Endothelial cell (in vitro differentiated cells): ENCODE results near the gene GAS7. TPM values are rescaled to one million over a fixed set of nuclear protein-coding genes. Genes with fewer than 3 reads are reported as not detected.

Source experiments
- DNase-seq: peaks from one replicate; pipeline ENCODE4 v3.0.0; 2021; ENCODE audit warnings: low spot score
- H3K27ac Mint-ChIP-seq: one replicate; pipeline ENCODE4 v1.8.0; 2021; ENCODE audit warnings: mixed read lengths, inconsistent platforms; ENCODE audit not compliant: unreplicated experiment
- H3K27me3 Mint-ChIP-seq: one replicate; pipeline ENCODE4 v1.8.0; 2021; ENCODE audit warnings: mild to moderate bottlenecking, moderate library complexity, mixed read lengths, inconsistent platforms; ENCODE audit not compliant: unreplicated experiment
- H3K36me3 Mint-ChIP-seq: one replicate; pipeline ENCODE4 v1.8.0; 2021; ENCODE audit warnings: mild to moderate bottlenecking, low read depth, mixed read lengths, inconsistent platforms; ENCODE audit not compliant: unreplicated experiment
- H3K4me1 Mint-ChIP-seq: one replicate; pipeline ENCODE4 v1.8.0; 2021; ENCODE audit warnings: mild to moderate bottlenecking, mixed read lengths, inconsistent platforms; ENCODE audit not compliant: unreplicated experiment
- H3K4me3 Mint-ChIP-seq: one replicate; pipeline ENCODE4 v1.8.0; 2021; ENCODE audit warnings: mild to moderate bottlenecking, mixed read lengths, inconsistent platforms; ENCODE audit not compliant: unreplicated experiment
- H3K9me3 Mint-ChIP-seq: one replicate; pipeline ENCODE4 v1.8.0; 2021; ENCODE audit warnings: mixed read lengths, inconsistent platforms; ENCODE audit not compliant: unreplicated experiment
- CTCF ChIP-seq: fragments of 200-600 bp; sonication (generic); IDR thresholded peaks from one replicate; pipeline ENCODE4 v1.5.0; 2021; ENCODE audit warnings: antibody characterized with exemption; ENCODE audit not compliant: unreplicated experiment
- total RNA-seq: library from RNA; stranded (reverse); fragmentation: NEBNext Ultra II Directional; extraction: Animal tissue kit (Norgen Biotek cat#: 25700); gene quantifications from one replicate; pipeline ENCODE4 v1.2.1, GENCODE V29; 2021; ENCODE audit not compliant: unreplicated experiment

The GAS7 gene
- total RNA-seq, 1 donor from 2014 or later, result 7.0 TPM

- Mint-ChIP-seq H3K4me3 (no peak overlapping the region), H3K27me3 (peaks cover 4% of the 10 kb centered on the region), H3K27ac (no peak overlapping the region), H3K9me3 (no peaks in the 10 kb centered on the region), H3K36me3 (no peaks in the 10 kb centered on the region), H3K4me1 (peaks cover 12% of the 10 kb centered on the region)
- DNase-seq, result no peak
- TF ChIP-seq CTCF, result no peak
Measured at GRCh38 chr17:10091046-10091445, 107.4 kb downstream of the GAS7 start.

- peaks cover 17% of the 10 kb centered on the region for H3K4me1 Mint-ChIP-seq
- DNase-seq, result no peak
- H3K9me3 Mint-ChIP-seq, result no peaks in the 10 kb centered on the region
- no peak overlapping the region for H3K4me3 Mint-ChIP-seq
- H3K36me3 Mint-ChIP-seq, result no peaks in the 10 kb centered on the region
- H3K27me3 Mint-ChIP-seq, result peaks cover 2% of the 10 kb centered on the region
- no peak overlapping the region for H3K27ac Mint-ChIP-seq
- TF ChIP-seq CTCF, result no peak
Measured at GRCh38 chr17:10089196-10089804, 109.1 kb downstream of the GAS7 start.

GRCh38 chr17:10088444-10088843, 110.0 kb downstream of the GAS7 start:
- H3K4me1 Mint-ChIP-seq, result peaks cover 17% of the 10 kb centered on the region
- peaks cover 3% of the 10 kb centered on the region for H3K9me3 Mint-ChIP-seq
- DNase-seq, result no peak
- no peaks in the 10 kb centered on the region for H3K36me3 Mint-ChIP-seq
- H3K4me3 Mint-ChIP-seq, result no peak overlapping the region
- peaks cover 4% of the 10 kb centered on the region for H3K27me3 Mint-ChIP-seq
- no peak for TF ChIP-seq CTCF
- no peak overlapping the region for H3K27ac Mint-ChIP-seq

- no peak overlapping the region for H3K4me3 Mint-ChIP-seq
- peak overlapping the region; percentile 64 for H3K27ac Mint-ChIP-seq
- H3K9me3 Mint-ChIP-seq, result peaks cover 9% of the 10 kb centered on the region
- no peak for DNase-seq
- H3K27me3 Mint-ChIP-seq, result peaks cover 8% of the 10 kb centered on the region
- no peak for TF ChIP-seq CTCF
- peaks cover 4% of the 10 kb centered on the region for H3K36me3 Mint-ChIP-seq
- H3K4me1 Mint-ChIP-seq, result peaks cover 17% of the 10 kb centered on the region
Measured at GRCh38 chr17:10087355-10087754, 111.1 kb downstream of the GAS7 start.

- no peak for TF ChIP-seq CTCF
Measured at GRCh38 chr17:10083864-10084263, 114.5 kb downstream of the GAS7 start.

More at GRCh38 chr17:10083864-10084263, 114.5 kb downstream of the GAS7 start:
- Mint-ChIP-seq H3K27ac (no peak overlapping the region), H3K36me3 (peaks cover 4% of the 10 kb centered on the region), H3K4me1 (peaks cover 17% of the 10 kb centered on the region), H3K4me3 (no peak overlapping the region), H3K27me3 (peaks cover 8% of the 10 kb centered on the region), H3K9me3 (peaks cover 9% of the 10 kb centered on the region)
- no peak for DNase-seq
